Measurements from ENCODE around the gene GSE1.

Gene GSE1

DNA sequence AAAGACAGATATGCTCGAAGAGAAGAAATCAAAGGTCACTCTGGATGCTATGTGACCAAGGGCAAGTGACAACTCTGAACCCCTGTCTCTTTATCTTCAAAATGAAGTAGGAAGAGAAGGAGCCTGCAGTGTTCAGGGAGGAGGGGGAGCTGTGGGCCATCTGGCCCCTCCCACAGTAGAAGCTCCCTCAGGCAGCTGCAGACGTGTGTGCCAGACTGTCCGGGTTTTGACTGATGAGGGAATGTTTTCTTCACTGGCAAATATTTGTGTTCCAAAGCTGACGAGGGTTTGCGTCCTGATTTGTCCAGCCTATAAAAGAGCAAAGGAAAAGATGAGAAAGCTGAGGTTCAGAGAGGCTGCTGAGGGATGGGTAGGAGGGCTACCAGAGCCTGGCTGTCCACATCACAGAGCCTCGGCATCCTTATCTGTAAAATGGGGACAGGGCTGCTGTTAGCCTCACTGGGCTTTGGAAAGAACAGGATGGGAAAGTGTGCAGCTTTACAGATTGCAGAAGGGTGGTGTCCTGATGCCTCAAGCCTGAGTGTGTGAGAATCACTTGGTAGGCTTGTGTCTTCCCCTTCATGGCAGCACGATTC lies 77.4 kb downstream of the GSE1 start:
- H3K9me3 ChIP-seq, result no peaks in the 10 kb centered on the region
- H3K4me1 ChIP-seq, result peaks cover 8% of the 10 kb centered on the region
- H3K4me3 ChIP-seq, result no peak overlapping the region
- H3K36me3 ChIP-seq (replicated peaks), result peaks cover 20% of the 10 kb centered on the region; the same call in 1 of the 2 replicates
- no peaks in the 10 kb centered on the region for H3K27me3 ChIP-seq (ENCODE audit: low read depth)
- in situ Hi-C loops (cut with MboI; ENCODE audit: low sequenced_read_pairs), result no loop called here
- no peak for DNase-seq (ENCODE audit: low spot score in 2 of 2)

GRCh38 chr16:85695196-85696128 lies 82.3 kb downstream of the GSE1 start:
- no peaks in the 10 kb centered on the region; the same call in 1 of the 2 replicates for H3K4me1 ChIP-seq
- no peaks in the 10 kb centered on the region for H3K36me3 ChIP-seq (replicated peaks)
- H3K27me3 ChIP-seq (ENCODE audit: low read depth), result peaks cover 3% of the 10 kb centered on the region; the same call in 1 of the 2 replicates
- in situ Hi-C loops (cut with MboI; ENCODE audit: low sequenced_read_pairs), result no loop called here
- H3K4me3 ChIP-seq, result no peak overlapping the region
- H3K9me3 ChIP-seq, result no peaks in the 10 kb centered on the region
- DNase-seq (ENCODE audit: low spot score in 2 of 2), result no peak

- H3K36me3 ChIP-seq (replicated peaks), result no peaks in the 10 kb centered on the region
- peaks cover 3% of the 10 kb centered on the region; the same call in 1 of the 2 replicates for H3K27me3 ChIP-seq (ENCODE audit: low read depth)
- DNase-seq (ENCODE audit: low spot score in 2 of 2), result no peak
- no peak overlapping the region for H3K4me3 ChIP-seq
- no peaks in the 10 kb centered on the region for H3K9me3 ChIP-seq
- in situ Hi-C loops (cut with MboI; ENCODE audit: low sequenced_read_pairs), result no loop called here
- no peaks in the 10 kb centered on the region; the same call in 1 of the 2 replicates for H3K4me1 ChIP-seq
Measured at GRCh38 chr16:85696781-85697180, 83.7 kb downstream of the GSE1 start.

DNA sequence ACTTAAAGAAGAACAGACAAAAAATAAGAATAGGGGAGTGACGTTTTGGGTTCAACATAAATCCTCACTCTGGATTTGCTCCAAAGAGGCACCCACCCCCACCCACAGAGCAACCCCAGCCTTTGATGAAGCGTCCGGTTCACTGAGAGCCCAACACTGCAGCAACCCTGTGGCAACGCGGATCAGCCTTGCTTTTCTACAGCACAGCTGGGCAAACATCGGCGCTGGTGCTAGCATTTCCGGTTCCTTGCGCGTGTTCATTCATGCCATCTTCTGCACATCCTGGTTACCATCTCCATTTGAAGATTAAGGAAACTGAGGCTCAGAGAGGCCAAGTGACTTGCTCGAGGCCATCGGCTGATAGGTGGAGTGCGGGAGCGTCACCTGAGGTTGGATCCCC lies 84.3 kb downstream of the GSE1 start:
- in situ Hi-C loops (cut with MboI; ENCODE audit: low sequenced_read_pairs), result no loop called here
- Histone ChIP-seq H3K4me1 (no peaks in the 10 kb centered on the region; the same call in 1 of the 2 replicates), H3K9me3 (no peaks in the 10 kb centered on the region), H3K36me3 (replicated peaks) (no peaks in the 10 kb centered on the region), H3K4me3 (no peak overlapping the region), H3K27me3 (ENCODE audit: low read depth) (peaks cover 3% of the 10 kb centered on the region; the same call in 1 of the 2 replicates)
- no peak for DNase-seq (ENCODE audit: low spot score in 2 of 2)

- H3K9me3 ChIP-seq, result no peaks in the 10 kb centered on the region
- H3K4me1 ChIP-seq, result no peaks in the 10 kb centered on the region; the same call in 1 of the 2 replicates
- no peak overlapping the region for H3K4me3 ChIP-seq
- H3K27me3 ChIP-seq (ENCODE audit: low read depth), result peaks cover 3% of the 10 kb centered on the region; the same call in 1 of the 2 replicates
- DNase-seq (ENCODE audit: low spot score in 2 of 2), result no peak
- H3K36me3 ChIP-seq (replicated peaks), result no peaks in the 10 kb centered on the region
- in situ Hi-C loops (cut with MboI; ENCODE audit: low sequenced_read_pairs), result no loop called here
Measured at GRCh38 chr16:85698459-85698891, 85.4 kb downstream of the GSE1 start.

DNA sequence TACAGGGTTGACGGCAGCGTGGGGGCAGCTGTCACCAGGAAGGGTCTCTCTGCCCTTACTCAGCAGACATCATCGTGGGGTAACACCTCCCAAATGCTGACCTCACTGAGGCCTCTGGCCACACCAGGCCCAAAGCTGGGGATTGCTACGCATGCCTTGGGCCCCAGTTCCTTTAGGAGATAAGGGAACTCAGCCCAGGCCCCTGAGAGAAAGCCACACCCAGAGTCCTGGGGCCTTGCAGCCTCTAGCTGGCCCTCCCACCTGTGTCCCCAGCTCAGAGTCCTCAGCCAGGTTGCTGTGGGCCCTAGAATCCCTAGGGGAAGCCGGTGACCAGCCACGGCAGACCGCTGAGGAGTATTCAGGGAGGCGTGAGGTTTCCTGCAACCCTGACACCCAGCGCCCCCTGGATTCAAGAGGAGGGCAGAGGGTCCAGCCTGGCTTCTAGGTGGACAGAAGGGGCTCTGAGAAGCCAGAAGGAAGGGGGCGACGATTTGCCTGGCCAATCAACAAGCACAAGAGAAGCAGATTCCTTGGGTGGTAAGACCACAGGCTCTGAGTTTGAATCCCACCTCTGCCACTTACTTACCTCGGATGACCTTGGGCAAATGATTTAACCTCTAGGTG lies 85.9 kb downstream of the GSE1 start:
- Histone ChIP-seq H3K27me3 (ENCODE audit: low read depth) (peaks cover 3% of the 10 kb centered on the region; the same call in 1 of the 2 replicates), H3K9me3 (no peaks in the 10 kb centered on the region), H3K4me1 (no peaks in the 10 kb centered on the region; the same call in 1 of the 2 replicates), H3K36me3 (replicated peaks) (no peaks in the 10 kb centered on the region), H3K4me3 (no peak overlapping the region)
- DNase-seq (ENCODE audit: low spot score in 2 of 2), result no peak
- in situ Hi-C loops (cut with MboI; ENCODE audit: low sequenced_read_pairs), result no loop called here

DNA sequence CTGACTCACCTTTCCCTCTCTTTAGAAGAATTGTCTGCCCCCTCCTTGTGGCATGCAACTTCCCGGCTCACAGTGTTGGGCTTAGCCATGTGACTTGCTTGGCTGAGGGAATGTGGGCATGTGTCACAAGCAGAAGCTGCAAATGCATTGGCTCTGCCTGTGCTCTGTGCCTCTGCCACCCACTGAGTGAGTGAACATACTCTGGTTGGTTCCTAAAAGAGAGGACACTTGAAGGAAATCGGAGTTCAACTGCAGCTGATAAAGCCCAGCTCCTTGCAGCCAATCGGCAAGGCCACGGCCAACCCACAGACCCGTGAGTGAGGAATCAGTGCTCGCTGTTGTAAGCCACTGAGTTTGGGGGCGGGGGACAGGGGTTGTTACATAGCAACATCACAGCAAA lies 86.5 kb downstream of the GSE1 start:
- Histone ChIP-seq H3K27me3 (ENCODE audit: low read depth) (peaks cover 3% of the 10 kb centered on the region; the same call in 1 of the 2 replicates), H3K36me3 (replicated peaks) (no peaks in the 10 kb centered on the region), H3K9me3 (no peaks in the 10 kb centered on the region), H3K4me3 (no peak overlapping the region), H3K4me1 (no peaks in the 10 kb centered on the region; the same call in 1 of the 2 replicates)
- no peak for DNase-seq (ENCODE audit: low spot score in 2 of 2)
- in situ Hi-C loops (cut with MboI; ENCODE audit: low sequenced_read_pairs), result no loop called here

GRCh38 chr16:85704011-85704410 lies 90.9 kb downstream of the GSE1 start:
- Histone ChIP-seq H3K27me3 (ENCODE audit: low read depth) (no peaks in the 10 kb centered on the region), H3K4me3 (no peak overlapping the region), H3K36me3 (replicated peaks) (no peaks in the 10 kb centered on the region), H3K9me3 (no peaks in the 10 kb centered on the region), H3K4me1 (no peaks in the 10 kb centered on the region)
- no peak for DNase-seq (ENCODE audit: low spot score in 2 of 2)
- in situ Hi-C loops (cut with MboI; ENCODE audit: low sequenced_read_pairs), result no loop called here

- in situ Hi-C loops (cut with MboI; ENCODE audit: low sequenced_read_pairs), result no loop called here
- DNase-seq (ENCODE audit: low spot score in 2 of 2), result no peak
- Histone ChIP-seq H3K4me1 (no peaks in the 10 kb centered on the region), H3K27me3 (ENCODE audit: low read depth) (no peaks in the 10 kb centered on the region), H3K9me3 (no peaks in the 10 kb centered on the region), H3K4me3 (no peak overlapping the region), H3K36me3 (replicated peaks) (no peaks in the 10 kb centered on the region)
Measured at GRCh38 chr16:85704900-85705846, 92.1 kb downstream of the GSE1 start.

DNA sequence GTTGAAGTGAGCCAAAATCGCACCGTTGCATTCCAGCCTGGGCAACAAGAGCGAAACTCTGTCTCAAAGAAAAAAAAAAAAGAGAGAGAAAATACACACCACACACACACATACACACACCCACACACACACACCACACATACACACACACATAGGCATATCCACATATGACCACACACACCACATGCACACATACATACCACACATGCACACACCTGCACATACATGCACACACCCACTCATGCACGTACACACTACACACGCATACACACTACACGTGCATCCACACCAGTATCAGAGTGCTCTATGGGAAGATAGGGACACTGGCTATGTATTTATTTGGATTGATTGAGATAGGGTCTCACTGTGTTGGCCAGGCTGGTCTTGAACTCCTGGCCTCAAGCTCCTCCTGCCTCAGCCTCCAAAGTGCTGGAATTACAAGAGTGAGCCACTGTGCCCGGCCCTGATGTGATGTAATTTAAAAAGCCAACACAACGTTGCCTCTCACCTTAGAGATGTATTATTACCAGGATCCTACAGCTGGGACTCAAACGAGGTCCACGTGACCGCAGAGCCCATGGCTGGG lies 93.4 kb downstream of the GSE1 start:
- H3K9me3 ChIP-seq, result no peaks in the 10 kb centered on the region
- no peak for DNase-seq (ENCODE audit: low spot score in 2 of 2)
- H3K4me3 ChIP-seq, result no peak overlapping the region
- H3K36me3 ChIP-seq (replicated peaks), result no peaks in the 10 kb centered on the region
- in situ Hi-C loops (cut with MboI; ENCODE audit: low sequenced_read_pairs), result no loop called here
- no peaks in the 10 kb centered on the region for H3K27me3 ChIP-seq (ENCODE audit: low read depth)
- no peaks in the 10 kb centered on the region for H3K4me1 ChIP-seq

DNA sequence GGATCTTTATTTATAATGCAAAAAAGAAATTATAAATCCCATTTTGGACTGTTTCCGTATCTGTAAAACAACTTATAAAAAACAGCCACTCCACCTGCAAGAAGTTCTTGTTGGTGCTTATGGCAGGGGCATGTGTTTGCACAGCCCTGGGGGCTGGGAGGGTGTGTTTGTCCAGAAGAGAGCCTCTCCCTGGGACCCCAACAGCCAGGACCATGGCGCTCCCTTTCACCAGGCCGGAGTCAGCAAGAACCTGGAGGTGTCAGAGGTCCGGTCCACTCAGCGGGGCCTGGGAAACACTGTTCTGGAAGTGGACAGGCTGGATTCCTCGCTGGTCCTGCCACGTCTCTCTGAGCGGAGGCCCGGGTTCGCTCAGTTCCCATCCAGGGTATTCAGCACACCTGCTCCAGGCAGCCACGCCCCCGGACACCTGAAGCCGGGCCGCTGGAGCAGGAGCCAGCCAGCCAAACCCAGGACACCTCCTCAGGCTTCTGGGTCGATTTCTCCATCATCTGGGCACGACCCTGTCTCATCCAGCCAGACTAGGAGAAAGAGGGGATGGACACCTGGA lies 94.5 kb downstream of the GSE1 start:
- Histone ChIP-seq H3K4me3 (no peak overlapping the region), H3K36me3 (replicated peaks) (no peaks in the 10 kb centered on the region), H3K9me3 (no peaks in the 10 kb centered on the region), H3K4me1 (no peaks in the 10 kb centered on the region), H3K27me3 (ENCODE audit: low read depth) (no peaks in the 10 kb centered on the region)
- in situ Hi-C loops (cut with MboI; ENCODE audit: low sequenced_read_pairs), result no loop called here
- DNase-seq (ENCODE audit: low spot score in 2 of 2), result no peak

- DNase-seq (ENCODE audit: low spot score in 2 of 2), result no peak
- H3K4me1 ChIP-seq, result no peaks in the 10 kb centered on the region
- H3K27me3 ChIP-seq (ENCODE audit: low read depth), result no peaks in the 10 kb centered on the region
- H3K36me3 ChIP-seq (replicated peaks), result no peaks in the 10 kb centered on the region
- H3K4me3 ChIP-seq, result no peak overlapping the region
- H3K9me3 ChIP-seq, result no peaks in the 10 kb centered on the region
- in situ Hi-C loops (cut with MboI; ENCODE audit: low sequenced_read_pairs), result no loop called here
Measured at GRCh38 chr16:85708338-85708737, 95.2 kb downstream of the GSE1 start.

Measured in HAP-1 (cell line).